NCI-H524 (cell line): ENCODE results near the gene SMCHD1.
"Not testable (repeated sequence)": the region's sequence is repeated elsewhere in the genome, so short reads cannot be mapped to it uniquely, and the experiment has no call there.

Source experiments
- DNase-seq, 2 experiments: peaks; one replicate each; lab custom pipeline; 2025; lab: John Stamatoyannopoulos, UW

The SMCHD1 gene

GRCh38 chr18:2852460-2852859 lies 196.9 kb downstream of the SMCHD1 start:
- DNase-seq = not testable (repeated sequence)

GRCh38 chr18:2853173-2853925 lies 197.8 kb downstream of the SMCHD1 start:
- no peak for DNase-seq

- no peak for DNase-seq
These were observed 198.6 kb downstream of the SMCHD1 start for GRCh38 chr18:2853926-2854664.
